Vagina (tissue), 2 donors: ENCODE measurements around the gene FLRT1. TPM values are rescaled to one million over a fixed set of nuclear protein-coding genes. Genes with fewer than 3 reads are reported as not detected.

Source experiments
- DNase-seq, 2 donors: peaks; one replicate each; pipeline ENCODE4 v3.0.0-alpha.2; 2017; ENCODE audit errors: extremely low spot score in 2 of 2
- H3K27ac ChIP-seq: fragments of 200-600 bp; sonication (generic); one replicate; pipeline ENCODE4 v1.5.1; 2019
- H3K27me3 ChIP-seq: fragments of 200-600 bp; sonication (generic); one replicate; pipeline ENCODE4 v1.5.1; 2019
- H3K36me3 ChIP-seq, 2 donors: fragments of 200-600 bp; sonication (generic); one replicate each; pipeline ENCODE4 v1.5.1; 2017 to 2019
- H3K4me1 ChIP-seq: fragments of 200-600 bp; sonication (generic); one replicate; pipeline ENCODE4 v1.5.1; 2019
- H3K4me3 ChIP-seq, 2 donors: fragments of 200-600 bp; sonication (generic); 1 replicate in 1 of 2; 2 replicates in 1 of 2; pipeline ENCODE4 v1.5.1; 2016 to 2019
- H3K9me3 ChIP-seq: fragments of 200-600 bp; sonication (generic); one replicate; pipeline ENCODE4 v1.5.1; 2019
- CTCF ChIP-seq, 3 experiments: fragments of 450-650 bp in 2 of 3; fragments of 200-600 bp in 1 of 3; sonication (generic) in 1 of 3; IDR thresholded peaks; one replicate each; pipeline ENCODE4 v1.5.1; 2017 to 2019; ENCODE audit warnings: antibody characterized with exemption in 3 of 3, mild to moderate bottlenecking in 2 of 3, moderate library complexity in 2 of 3
- POLR2A ChIP-seq, 2 donors: fragments of 450-650 bp; IDR thresholded peaks; one replicate each; pipeline ENCODE4 v1.6.1; 2017; ENCODE audit warnings: antibody characterized with exemption in 2 of 2, mild to moderate bottlenecking in 2 of 2, moderate library complexity in 2 of 2
- POLR2AphosphoS5 ChIP-seq, 2 donors: sonication (generic); formaldehyde crosslinking; IDR thresholded peaks; one replicate each; pipeline ENCODE4 v1.9.0; 2017; ENCODE audit warnings: antibody characterized with exemption in 2 of 2, mild to moderate bottlenecking in 2 of 2, low read depth in 1 of 2; ENCODE audit not compliant: insufficient read depth in 1 of 2
- intact Hi-C: fragments of 100-400 bp; cut with DNase I; formaldehyde crosslinking; loops from one replicate; pipeline ENCODE4 v1.15.1; 2023
- total RNA-seq: library from RNA; depleted of rRNA; stranded (reverse); fragments of >200 nt; gene quantifications from one replicate; pipeline ENCODE4 v1.2.3, GENCODE V29; 2016

The FLRT1 gene
- total RNA-seq, 1 donor from 2014 or later = 0.49 TPM

GRCh38 chr11:64036087-64037026 lies 626 bp downstream of the FLRT1 start:
- H3K27ac ChIP-seq = peak overlapping the region; percentile 46
- DNase-seq = no peak
- H3K4me1 ChIP-seq = peaks cover 19% of the 10 kb centered on the region
- TF ChIP-seq POLR2AphosphoS5 (IDR thresholded peaks at IDR 0.05; ENCODE audit: insufficient read depth in 1 of 2, low read depth in 1 of 2) (peak in 1 of 2 donors; percentile 17), POLR2A (IDR thresholded peaks at IDR 0.05) (no peak)
- no peaks in the 10 kb centered on the region for H3K36me3 ChIP-seq
- no peaks in the 10 kb centered on the region for H3K27me3 ChIP-seq
- intact Hi-C loops = no loop called here
- peak overlapping the region; percentile 53 to 54 for H3K4me3 ChIP-seq
- H3K9me3 ChIP-seq = no peaks in the 10 kb centered on the region

GRCh38 chr11:64037027-64037634 lies 1.4 kb downstream of the FLRT1 start:
- TF ChIP-seq POLR2A (IDR thresholded peaks at IDR 0.05) (no peak), POLR2AphosphoS5 (IDR thresholded peaks at IDR 0.05; ENCODE audit: insufficient read depth in 1 of 2, low read depth in 1 of 2) (no peak), CTCF (IDR thresholded peaks at IDR 0.05) (no peak)
- H3K4me1 ChIP-seq = peaks cover 19% of the 10 kb centered on the region
- no peaks in the 10 kb centered on the region for H3K9me3 ChIP-seq
- intact Hi-C loops = no loop called here
- H3K27me3 ChIP-seq = no peaks in the 10 kb centered on the region
- DNase-seq = no peak
- H3K4me3 ChIP-seq = peak overlapping the region; percentile 53 to 54
- H3K27ac ChIP-seq = peak overlapping the region; percentile 46
- no peaks in the 10 kb centered on the region for H3K36me3 ChIP-seq

GRCh38 chr11:64038500-64038899 lies 2.8 kb downstream of the FLRT1 start:
- intact Hi-C loops = no loop called here
- Histone ChIP-seq H3K4me3 (no peak overlapping the region), H3K27ac (no peak overlapping the region), H3K36me3 (no peaks in the 10 kb centered on the region), H3K27me3 (no peaks in the 10 kb centered on the region), H3K9me3 (no peaks in the 10 kb centered on the region), H3K4me1 (peaks cover 19% of the 10 kb centered on the region)
- DNase-seq = no peak
- TF ChIP-seq CTCF (IDR thresholded peaks at IDR 0.05) (no peak), POLR2AphosphoS5 (IDR thresholded peaks at IDR 0.05; ENCODE audit: insufficient read depth in 1 of 2, low read depth in 1 of 2) (no peak), POLR2A (IDR thresholded peaks at IDR 0.05) (no peak)

GRCh38 chr11:64039012-64039665 lies 3.4 kb downstream of the FLRT1 start:
- no peaks in the 10 kb centered on the region for H3K9me3 ChIP-seq
- H3K4me1 ChIP-seq = peaks cover 19% of the 10 kb centered on the region
- no peak overlapping the region for H3K4me3 ChIP-seq
- no peaks in the 10 kb centered on the region for H3K36me3 ChIP-seq
- intact Hi-C loops = no loop called here
- no peak for TF ChIP-seq CTCF (IDR thresholded peaks at IDR 0.05)
- TF ChIP-seq POLR2A (IDR thresholded peaks at IDR 0.05) = no peak
- TF ChIP-seq POLR2AphosphoS5 (IDR thresholded peaks at IDR 0.05; ENCODE audit: insufficient read depth in 1 of 2, low read depth in 1 of 2) = no peak
- DNase-seq = no peak
- no peak overlapping the region for H3K27ac ChIP-seq
- H3K27me3 ChIP-seq = no peaks in the 10 kb centered on the region

- intact Hi-C loops = no loop called here
- Histone ChIP-seq H3K27me3 (no peaks in the 10 kb centered on the region), H3K4me1 (peaks cover 15% of the 10 kb centered on the region), H3K4me3 (no peak overlapping the region), H3K27ac (no peak overlapping the region), H3K36me3 (no peaks in the 10 kb centered on the region), H3K9me3 (no peaks in the 10 kb centered on the region)
- DNase-seq = no peak
- TF ChIP-seq CTCF (IDR thresholded peaks at IDR 0.05) (no peak), POLR2A (IDR thresholded peaks at IDR 0.05) (no peak), POLR2AphosphoS5 (IDR thresholded peaks at IDR 0.05; ENCODE audit: insufficient read depth in 1 of 2, low read depth in 1 of 2) (no peak)
Measured at GRCh38 chr11:64040684-64041322, 5.1 kb downstream of the FLRT1 start.
